ENCODE data around the gene ACOXL. TPM values are rescaled to one million over a fixed set of nuclear protein-coding genes. Genes with fewer than 3 reads are reported as not detected.

Gene ACOXL
- total RNA-seq, 1 donor = not detected

DNA sequence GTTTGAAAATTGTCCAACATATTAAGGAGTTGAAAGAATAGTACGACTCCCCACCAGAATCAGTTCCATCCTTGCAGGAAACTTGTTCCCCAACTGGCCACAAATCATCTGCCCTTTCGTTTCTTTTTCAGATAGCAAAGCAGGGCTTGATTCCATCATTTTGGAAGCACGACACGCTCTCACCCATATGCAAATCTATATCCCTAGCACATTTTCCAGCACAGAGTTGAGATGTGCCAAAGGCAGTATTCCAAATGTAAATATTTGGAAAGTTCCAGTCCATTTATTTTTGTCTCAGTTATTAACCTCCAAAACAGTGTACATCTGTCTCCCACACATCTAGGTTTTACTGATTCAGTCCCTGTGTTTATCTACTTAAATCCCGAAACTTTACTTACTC is 259.5 kb downstream of the ACOXL start:
- H4K20me1 ChIP-seq (ENCODE audit: insufficient read depth, low read length) = no peaks in the 10 kb centered on the region
- peak; percentile 3 for DNase-seq (ENCODE audit: insufficient read length, low spot score, missing footprints)
- H3K36me3 ChIP-seq (ENCODE audit: insufficient read depth, low read length) = no peaks in the 10 kb centered on the region
- H3K4me1 ChIP-seq (ENCODE audit: insufficient read depth, low read length) = no peaks in the 10 kb centered on the region
- H3K4me2 ChIP-seq (ENCODE audit: insufficient read depth, low read length) = no peak overlapping the region
- H3K27ac ChIP-seq (ENCODE audit: low read depth, low read length) = no peak overlapping the region
- no peak overlapping the region for H2AFZ ChIP-seq (ENCODE audit: low read length)
- no peak for TF ChIP-seq CTCF (IDR thresholded peaks at IDR 0.05; ENCODE audit: extremely low read depth, low read depth, low read length)
- no peaks in the 10 kb centered on the region for H3K79me2 ChIP-seq (ENCODE audit: insufficient read depth, low read length)
- H3K9me3 ChIP-seq (ENCODE audit: low read depth, low read length) = no peaks in the 10 kb centered on the region
- no peak overlapping the region for H3K4me3 ChIP-seq (ENCODE audit: insufficient read depth, low read length)
- H3K27me3 ChIP-seq (ENCODE audit: insufficient read depth, low read length) = peaks cover 29% of the 10 kb centered on the region

GRCh38 chr2:110992886-110993285 is 260.5 kb downstream of the ACOXL start:
- peaks cover 38% of the 10 kb centered on the region for H3K27me3 ChIP-seq (ENCODE audit: insufficient read depth, low read length)
- no peaks in the 10 kb centered on the region for H3K9me3 ChIP-seq (ENCODE audit: low read depth, low read length)
- no peak for DNase-seq (ENCODE audit: insufficient read length, low spot score, missing footprints)
- H3K4me1 ChIP-seq (ENCODE audit: insufficient read depth, low read length) = no peaks in the 10 kb centered on the region
- TF ChIP-seq CTCF (IDR thresholded peaks at IDR 0.05; ENCODE audit: extremely low read depth, low read depth, low read length) = no peak
- no peaks in the 10 kb centered on the region for H4K20me1 ChIP-seq (ENCODE audit: insufficient read depth, low read length)
- H2AFZ ChIP-seq (ENCODE audit: low read length) = no peak overlapping the region
- H3K36me3 ChIP-seq (ENCODE audit: insufficient read depth, low read length) = no peaks in the 10 kb centered on the region
- no peak overlapping the region for H3K4me3 ChIP-seq (ENCODE audit: insufficient read depth, low read length)
- H3K4me2 ChIP-seq (ENCODE audit: insufficient read depth, low read length) = no peak overlapping the region
- H3K79me2 ChIP-seq (ENCODE audit: insufficient read depth, low read length) = no peaks in the 10 kb centered on the region
- H3K27ac ChIP-seq (ENCODE audit: low read depth, low read length) = no peak overlapping the region

DNA sequence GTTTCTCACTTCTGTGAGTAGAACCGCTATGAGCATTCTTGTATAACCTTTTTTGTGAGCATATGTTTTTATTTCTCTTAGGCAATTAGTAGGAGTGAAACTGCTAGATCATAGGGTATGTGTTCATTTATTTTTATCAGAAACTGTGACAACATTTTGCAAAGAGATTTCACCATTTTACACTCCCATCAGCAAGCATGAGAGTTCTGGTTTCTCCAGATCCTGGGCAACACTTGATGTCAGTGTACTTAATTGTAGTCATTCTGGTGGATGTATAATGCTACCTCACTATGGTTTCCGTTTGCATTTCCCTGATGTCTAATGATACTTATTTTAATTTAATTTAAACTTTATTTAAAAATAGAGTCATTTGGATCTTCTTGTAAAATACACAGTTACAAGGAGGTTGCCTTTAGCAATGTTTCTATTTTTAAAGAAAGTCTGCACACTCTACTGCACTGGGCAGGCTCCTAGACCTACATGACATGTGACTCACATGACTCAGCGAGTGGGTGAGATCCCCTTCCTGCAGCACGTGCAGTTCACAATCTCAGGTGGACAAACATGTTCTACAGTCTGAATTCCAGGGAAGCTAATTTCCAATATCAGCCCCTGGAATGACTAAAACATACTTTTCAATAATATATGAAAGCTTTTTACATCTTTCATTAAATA is 261.3 kb downstream of the ACOXL start:
- TF ChIP-seq CTCF (IDR thresholded peaks at IDR 0.05; ENCODE audit: extremely low read depth, low read depth, low read length) = no peak
- H3K27ac ChIP-seq (ENCODE audit: low read depth, low read length) = no peak overlapping the region
- H4K20me1 ChIP-seq (ENCODE audit: insufficient read depth, low read length) = no peaks in the 10 kb centered on the region
- no peaks in the 10 kb centered on the region for H3K4me1 ChIP-seq (ENCODE audit: insufficient read depth, low read length)
- no peak overlapping the region for H3K4me2 ChIP-seq (ENCODE audit: insufficient read depth, low read length)
- H3K27me3 ChIP-seq (ENCODE audit: insufficient read depth, low read length) = peaks cover 43% of the 10 kb centered on the region
- no peak for DNase-seq (ENCODE audit: insufficient read length, low spot score, missing footprints)
- no peaks in the 10 kb centered on the region for H3K9me3 ChIP-seq (ENCODE audit: low read depth, low read length)
- no peaks in the 10 kb centered on the region for H3K79me2 ChIP-seq (ENCODE audit: insufficient read depth, low read length)
- no peak overlapping the region for H3K4me3 ChIP-seq (ENCODE audit: insufficient read depth, low read length)
- H2AFZ ChIP-seq (ENCODE audit: low read length) = no peak overlapping the region
- H3K36me3 ChIP-seq (ENCODE audit: insufficient read depth, low read length) = no peaks in the 10 kb centered on the region

- Histone ChIP-seq H3K79me2 (ENCODE audit: insufficient read depth, low read length) (no peaks in the 10 kb centered on the region), H3K36me3 (ENCODE audit: insufficient read depth, low read length) (no peaks in the 10 kb centered on the region), H3K27ac (ENCODE audit: low read depth, low read length) (no peak overlapping the region), H3K4me1 (ENCODE audit: insufficient read depth, low read length) (no peaks in the 10 kb centered on the region), H3K4me3 (ENCODE audit: insufficient read depth, low read length) (no peak overlapping the region), H2AFZ (ENCODE audit: low read length) (no peak overlapping the region), H3K4me2 (ENCODE audit: insufficient read depth, low read length) (no peak overlapping the region), H3K9me3 (ENCODE audit: low read depth, low read length) (no peaks in the 10 kb centered on the region), H3K27me3 (ENCODE audit: insufficient read depth, low read length) (peaks cover 45% of the 10 kb centered on the region), H4K20me1 (ENCODE audit: insufficient read depth, low read length) (no peaks in the 10 kb centered on the region)
- DNase-seq (ENCODE audit: insufficient read length, low spot score, missing footprints) = no peak
- TF ChIP-seq CTCF (IDR thresholded peaks at IDR 0.05; ENCODE audit: extremely low read depth, low read depth, low read length) = no peak
Measured at GRCh38 chr2:110994250-110994961, 262.0 kb downstream of the ACOXL start.
